ENCODE results near the gene FASTK.

Gene FASTK

GRCh38 chr7:151066273-151066974, 14.2 kb downstream of the FASTK start:
- DNase-seq (ENCODE audit: low read depth, low spot score) = no peak

GRCh38 chr7:151065516-151065915, 15.1 kb downstream of the FASTK start:
- DNase-seq (ENCODE audit: low read depth, low spot score) = no peak

GRCh38 chr7:151064993-151065392, 15.6 kb downstream of the FASTK start:
- no peak for DNase-seq (ENCODE audit: low read depth, low spot score)

- no peak for DNase-seq (ENCODE audit: low read depth, low spot score)
Measured at GRCh38 chr7:151064454-151064853, 16.2 kb downstream of the FASTK start.

GRCh38 chr7:151063212-151063561, 17.4 kb downstream of the FASTK start:
- DNase-seq (ENCODE audit: low read depth, low spot score) = no peak

- no peak for DNase-seq (ENCODE audit: low read depth, low spot score)
Measured at GRCh38 chr7:151062399-151063211, 18.0 kb downstream of the FASTK start.

- DNase-seq (ENCODE audit: low read depth, low spot score) = no peak
Measured at GRCh38 chr7:151062111-151062398, 18.6 kb downstream of the FASTK start.

GRCh38 chr7:151061213-151062110, 19.1 kb downstream of the FASTK start:
- DNase-seq (ENCODE audit: low read depth, low spot score) = no peak

GRCh38 chr7:151060416-151061212, 20.0 kb downstream of the FASTK start:
- no peak for DNase-seq (ENCODE audit: low read depth, low spot score)

GRCh38 chr7:151060113-151060415, 20.5 kb downstream of the FASTK start:
- no peak for DNase-seq (ENCODE audit: low read depth, low spot score)

- DNase-seq (ENCODE audit: low read depth, low spot score) = peak; percentile 44
Measured at GRCh38 chr7:151059367-151060112, 21.1 kb downstream of the FASTK start, which contains the start of gene SLC4A2. TSS of gene SLC4A2 (plus strand) at chr7:151059589. CDS start at chr7:151061988, 2,399 bp downstream.

GRCh38 chr7:151058781-151059366, 21.7 kb downstream of the FASTK start:
- DNase-seq (ENCODE audit: low read depth, low spot score) = no peak

GRCh38 chr7:151057989-151058780, 22.4 kb downstream of the FASTK start:
- peak; percentile 97 for DNase-seq (ENCODE audit: low read depth, low spot score)

GRCh38 chr7:151057506-151057988, 23.1 kb downstream of the FASTK start, which contains the start of gene CDK5:
TSS of gene CDK5 (minus strand) at chr7:151057897. CDS start at chr7:151057848, 49 bp downstream.
- no peak for DNase-seq (ENCODE audit: low read depth, low spot score)

- DNase-seq (ENCODE audit: low read depth, low spot score) = no peak
Measured at GRCh38 chr7:151056666-151057505, 23.7 kb downstream of the FASTK start.

GRCh38 chr7:151056283-151056665, 24.3 kb downstream of the FASTK start:
- DNase-seq (ENCODE audit: low read depth, low spot score) = no peak

GRCh38 chr7:151053751-151054150, 26.9 kb downstream of the FASTK start:
- DNase-seq (ENCODE audit: low read depth, low spot score) = no peak

GRCh38 chr7:151053096-151053495, 27.5 kb downstream of the FASTK start:
- no peak for DNase-seq (ENCODE audit: low read depth, low spot score)
